Natural killer cell (primary cell): ENCODE data around the gene DCST1. TPM values are rescaled to one million over a fixed set of nuclear protein-coding genes. Genes with fewer than 3 reads are reported as not detected.

ENCODE experiments used
- ATAC-seq, 3 donors: fragments of 150-1000 bp in 2 of 3; fragments of 200-7000 bp in 1 of 3; cut with Tn5 transposase; 1 replicate in 1 of 3; 2 replicates in 2 of 3; pipeline ENCODE4 v1.10.0; 2021; ENCODE audit warnings: mild to moderate bottlenecking in 2 of 3, moderate library complexity in 2 of 3
- DNase-seq, 2 donors: peaks; one replicate each; pipeline versions ENCODE4 v3.0.0 to v3.0.0-alpha.2; 2013 to 2021; ENCODE audit warnings: mixed read lengths in 1 of 2
- H3K27ac ChIP-seq: one replicate; pipeline ENCODE4 v1.5.1; 2013; ENCODE audit warnings: mild to moderate bottlenecking, low read length
- H3K27me3 ChIP-seq: one replicate; pipeline ENCODE4 v1.6.1; 2013; ENCODE audit warnings: low read length; ENCODE audit not compliant: control insufficient read depth, insufficient read depth
- H3K36me3 ChIP-seq: one replicate; pipeline ENCODE4 v1.6.1; 2013; ENCODE audit warnings: low read length; ENCODE audit not compliant: control insufficient read depth, insufficient read depth
- H3K4me1 ChIP-seq: one replicate; pipeline ENCODE4 v1.6.1; 2013; ENCODE audit warnings: low read length; ENCODE audit not compliant: control insufficient read depth, insufficient read depth
- H3K4me3 ChIP-seq: one replicate; pipeline ENCODE4 v1.5.1; 2013; ENCODE audit warnings: low read length
- H3K9me3 ChIP-seq: one replicate; pipeline ENCODE4 v1.6.1; 2013; ENCODE audit warnings: low read length; ENCODE audit not compliant: control insufficient read depth, insufficient read depth
- H3K27ac Mint-ChIP-seq, 2 donors: one replicate each; pipeline ENCODE4 v1.8.0; 2022; ENCODE audit warnings: mild to moderate bottlenecking in 2 of 2, mixed read lengths in 2 of 2, moderate library complexity in 1 of 2
- H3K27me3 Mint-ChIP-seq, 2 donors: one replicate each; pipeline ENCODE4 v1.8.0; 2022; ENCODE audit warnings: low read depth in 2 of 2, mixed read lengths in 2 of 2
- H3K36me3 Mint-ChIP-seq: one replicate; pipeline ENCODE4 v1.8.0; 2022; ENCODE audit warnings: mixed read lengths
- H3K4me1 Mint-ChIP-seq, 2 donors: one replicate each; pipeline ENCODE4 v1.8.0; 2022; ENCODE audit warnings: mixed read lengths in 2 of 2
- H3K4me3 Mint-ChIP-seq: one replicate; pipeline ENCODE4 v1.8.0; 2022; ENCODE audit warnings: mild to moderate bottlenecking, moderate library complexity, mixed read lengths
- H3K9me3 Mint-ChIP-seq, 2 donors: one replicate each; pipeline ENCODE4 v1.8.0; 2022; ENCODE audit warnings: mixed read lengths in 2 of 2
- CTCF ChIP-seq: fragments of 200-600 bp; IDR thresholded peaks from one replicate; pipeline ENCODE4 v1.8.0; 2022; ENCODE audit warnings: antibody characterized with exemption
- WGBS: methylation state at CpG from one replicate; pipeline ENCODE4 v1.1.7; 2013; ENCODE audit warnings: missing lambda C conversion rate; ENCODE audit not compliant: insufficient coverage; 5-methylcytosine and 5-hydroxymethylcytosine counted together
- intact Hi-C: fragments of 100-400 bp; cut with micrococcal nuclease; formaldehyde crosslinking; loops from one replicate; pipeline ENCODE4 v1.14.2; 2022
- total RNA-seq, 4 donors: library from RNA; stranded (reverse); fragments of 120-200 nt in 1 of 4; gene quantifications; one replicate each; pipeline versions ENCODE4 v1.2.3 to v1.2.4, GENCODE V29; 2013 to 2022

The DCST1 gene
- total RNA-seq, 3 donors from 2014 or later (not counting 1 experiment from before 2014, with no cell fraction given): 0.35 to 0.60 TPM; not detected in 1

- Mint-ChIP-seq H3K4me3 (no peak overlapping the region), H3K9me3 (no peaks in the 10 kb centered on the region), H3K27ac (no peak overlapping the region), H3K4me1 (peaks cover 0 to 5% of the 10 kb centered on the region in 2 donors), H3K27me3 (peaks cover 5 to 12% of the 10 kb centered on the region in 2 donors), H3K36me3 (no peaks in the 10 kb centered on the region)
- ATAC-seq (no peak), DNase-seq (no peak)
- Histone ChIP-seq H3K27me3 (no peaks in the 10 kb centered on the region), H3K36me3 (no peaks in the 10 kb centered on the region), H3K4me1 (no peaks in the 10 kb centered on the region), H3K27ac (no peak overlapping the region), H3K4me3 (no peak overlapping the region), H3K9me3 (no peaks in the 10 kb centered on the region)
- WGBS: 77% methylated on average over 20 of the region's 20 CpGs
- TF ChIP-seq CTCF: no peak
- intact Hi-C loops: no loop called here
These were observed 939 bp downstream of the DCST1 start for GRCh38 chr1:155034318-155035208.

GRCh38 chr1:155035936-155036335 lies 2.3 kb downstream of the DCST1 start:
- no peak for TF ChIP-seq CTCF

GRCh38 chr1:155037043-155037442 lies 3.4 kb downstream of the DCST1 start:
- no peak for DNase-seq
- H3K4me1 Mint-ChIP-seq: peaks cover 0 to 5% of the 10 kb centered on the region in 2 donors
- no peaks in the 10 kb centered on the region for H3K27me3 ChIP-seq
- no peak overlapping the region for H3K4me3 ChIP-seq
- no peaks in the 10 kb centered on the region for H3K4me1 ChIP-seq
- WGBS: 95% methylated on average over 3 of the region's 3 CpGs
- H3K27me3 Mint-ChIP-seq: peaks cover 5 to 12% of the 10 kb centered on the region in 2 donors
- H3K27ac Mint-ChIP-seq: no peak overlapping the region
- no peaks in the 10 kb centered on the region for H3K9me3 ChIP-seq
- no peak for ATAC-seq
- intact Hi-C loops: no loop called here
- no peaks in the 10 kb centered on the region for H3K36me3 ChIP-seq
- no peaks in the 10 kb centered on the region for H3K9me3 Mint-ChIP-seq
- no peak overlapping the region for H3K4me3 Mint-ChIP-seq
- H3K36me3 Mint-ChIP-seq: no peaks in the 10 kb centered on the region
- no peak overlapping the region for H3K27ac ChIP-seq
- TF ChIP-seq CTCF: no peak

More at GRCh38 chr1:155035936-155036335, 2.3 kb downstream of the DCST1 start:
- no peak overlapping the region for H3K27ac Mint-ChIP-seq
- Histone ChIP-seq H3K36me3 (no peaks in the 10 kb centered on the region), H3K4me1 (no peaks in the 10 kb centered on the region), H3K9me3 (no peaks in the 10 kb centered on the region), H3K4me3 (no peak overlapping the region), H3K27me3 (no peaks in the 10 kb centered on the region), H3K27ac (no peak overlapping the region)
- H3K36me3 Mint-ChIP-seq: no peaks in the 10 kb centered on the region
- H3K27me3 Mint-ChIP-seq: peaks cover 5 to 12% of the 10 kb centered on the region in 2 donors
- WGBS: 92% methylated on average over 1 of the region's 2 CpGs
- no peak for ATAC-seq
- no peak for DNase-seq
- no peaks in the 10 kb centered on the region for H3K9me3 Mint-ChIP-seq
- intact Hi-C loops: no loop called here
- peaks cover 0 to 5% of the 10 kb centered on the region in 2 donors for H3K4me1 Mint-ChIP-seq
- no peak overlapping the region for H3K4me3 Mint-ChIP-seq
